ENCODE measurements around the gene RANBP3. TPM values are rescaled to one million over a fixed set of nuclear protein-coding genes. Genes with fewer than 3 reads are reported as not detected.
"Not testable (repeated sequence)": the region's sequence is repeated elsewhere in the genome, so short reads cannot be mapped to it uniquely, and the experiment has no call there.

RANBP3 gene, protein sequence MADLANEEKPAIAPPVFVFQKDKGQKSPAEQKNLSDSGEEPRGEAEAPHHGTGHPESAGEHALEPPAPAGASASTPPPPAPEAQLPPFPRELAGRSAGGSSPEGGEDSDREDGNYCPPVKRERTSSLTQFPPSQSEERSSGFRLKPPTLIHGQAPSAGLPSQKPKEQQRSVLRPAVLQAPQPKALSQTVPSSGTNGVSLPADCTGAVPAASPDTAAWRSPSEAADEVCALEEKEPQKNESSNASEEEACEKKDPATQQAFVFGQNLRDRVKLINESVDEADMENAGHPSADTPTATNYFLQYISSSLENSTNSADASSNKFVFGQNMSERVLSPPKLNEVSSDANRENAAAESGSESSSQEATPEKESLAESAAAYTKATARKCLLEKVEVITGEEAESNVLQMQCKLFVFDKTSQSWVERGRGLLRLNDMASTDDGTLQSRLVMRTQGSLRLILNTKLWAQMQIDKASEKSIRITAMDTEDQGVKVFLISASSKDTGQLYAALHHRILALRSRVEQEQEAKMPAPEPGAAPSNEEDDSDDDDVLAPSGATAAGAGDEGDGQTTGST
- 100 to 1,000 TPM in 1 of 2 donors, 10 to 100 TPM in 1; 81.4 to 112 TPM for total RNA-seq

DNA sequence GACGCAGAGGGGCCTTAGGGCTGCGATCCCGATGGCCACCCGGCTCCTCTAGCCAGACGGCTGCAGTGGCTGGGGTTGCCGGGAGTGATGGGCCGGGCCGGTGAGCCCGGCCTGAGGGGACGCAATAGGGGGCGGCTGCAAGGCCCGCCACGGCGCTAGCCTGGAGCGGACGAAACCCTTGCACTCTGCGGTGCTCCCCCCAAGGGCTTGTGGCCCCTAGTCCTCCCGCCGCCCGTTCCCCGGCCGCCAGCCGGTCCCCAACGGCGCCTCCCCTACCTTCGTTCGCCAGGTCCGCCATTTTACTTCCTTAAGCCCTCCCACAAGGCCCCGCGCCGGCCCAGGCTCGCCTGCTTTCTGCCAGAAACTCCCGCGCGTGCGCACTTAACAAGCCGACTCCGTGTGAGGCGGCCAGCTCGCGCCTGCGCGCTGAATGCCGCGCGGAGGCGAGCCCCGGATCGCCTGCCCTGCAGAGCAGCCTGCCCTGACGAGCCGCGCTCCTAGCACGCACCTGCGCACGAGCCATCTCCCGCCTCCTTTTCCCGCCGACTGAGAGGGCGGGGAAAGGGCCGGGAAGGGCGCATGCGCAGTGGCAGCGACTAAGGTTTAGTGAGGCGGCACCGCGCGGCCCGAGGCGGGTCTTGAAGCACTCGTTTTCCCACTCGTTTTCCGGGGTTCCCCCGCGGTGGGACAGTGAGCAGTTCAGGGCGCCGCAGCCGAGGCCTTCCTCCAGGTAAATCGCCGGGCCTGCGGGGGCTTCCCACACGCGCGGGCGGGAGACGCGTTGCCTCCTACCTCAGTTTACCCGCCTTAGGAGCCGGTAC is at the start of gene RANBP3:
Gene RANBP3, minus strand, starts transcription at position 356 of the 821 bp plus-strand sequence. Its CDS starts 58 bp downstream, at position 298.
- H3K9me3 Mint-ChIP-seq = no peaks in the 10 kb centered on the region
- peak; percentile 94 for ATAC-seq (replicated peaks)
- H3K27me3 Mint-ChIP-seq = no peaks in the 10 kb centered on the region
- peak within 1 kb of the TSS; percentile 97 for H3K27ac Mint-ChIP-seq
- H3K36me3 Mint-ChIP-seq (ENCODE audit: low read depth) = peaks cover 60% of the 10 kb centered on the region
- peak within 1 kb of the TSS; percentile 96 for H3K4me3 Mint-ChIP-seq
- H3K4me1 Mint-ChIP-seq = peaks cover 36% of the 10 kb centered on the region

DNA sequence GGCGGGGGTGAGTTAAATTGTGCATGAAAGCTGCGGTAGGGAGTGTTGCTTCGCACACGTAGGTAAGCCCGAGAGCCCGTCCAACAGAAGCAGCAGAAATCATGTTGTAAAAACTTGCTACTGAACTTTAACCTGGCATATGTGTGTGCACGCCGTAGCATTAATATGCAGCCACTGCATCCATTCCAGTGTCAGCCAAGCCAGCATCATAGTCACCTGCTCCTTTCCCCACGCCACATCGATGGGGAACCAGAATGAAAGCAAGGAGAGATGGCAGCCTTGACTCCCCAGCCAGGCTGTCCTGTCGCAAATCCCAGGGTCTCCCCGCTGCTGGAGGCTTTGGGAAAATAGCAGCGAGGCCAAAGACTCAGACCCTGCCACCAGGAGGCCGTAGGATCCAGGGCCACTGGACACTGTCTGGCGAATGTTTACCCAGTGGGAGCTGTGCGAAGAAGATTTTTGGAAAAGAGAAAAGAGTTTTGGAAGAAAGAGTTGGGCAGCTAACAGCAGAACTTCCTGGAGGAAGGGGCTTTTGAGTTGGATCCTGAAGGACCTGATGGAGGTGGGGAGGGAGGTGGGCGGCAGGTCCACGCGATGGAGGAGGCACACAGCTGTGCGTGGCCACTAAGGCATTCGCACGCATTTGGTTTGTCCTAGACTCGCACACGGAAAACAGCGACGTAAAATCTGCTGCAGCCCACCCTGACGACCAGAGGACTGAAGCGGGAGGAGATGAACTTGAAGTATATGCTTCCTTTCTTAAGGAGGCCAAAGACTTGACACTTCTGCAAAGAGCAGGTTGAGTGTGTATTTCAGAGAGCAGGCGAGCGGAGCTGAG is 48.7 kb upstream of the RANBP3 start:
- no peak overlapping the region for H3K27ac Mint-ChIP-seq
- H3K9me3 Mint-ChIP-seq = no peaks in the 10 kb centered on the region
- no peaks in the 10 kb centered on the region for H3K27me3 Mint-ChIP-seq
- peaks cover 9% of the 10 kb centered on the region for H3K4me1 Mint-ChIP-seq
- H3K36me3 Mint-ChIP-seq (ENCODE audit: low read depth) = peaks cover 18% of the 10 kb centered on the region
- ATAC-seq (replicated peaks) = no peak
- H3K4me3 Mint-ChIP-seq = no peak overlapping the region

DNA sequence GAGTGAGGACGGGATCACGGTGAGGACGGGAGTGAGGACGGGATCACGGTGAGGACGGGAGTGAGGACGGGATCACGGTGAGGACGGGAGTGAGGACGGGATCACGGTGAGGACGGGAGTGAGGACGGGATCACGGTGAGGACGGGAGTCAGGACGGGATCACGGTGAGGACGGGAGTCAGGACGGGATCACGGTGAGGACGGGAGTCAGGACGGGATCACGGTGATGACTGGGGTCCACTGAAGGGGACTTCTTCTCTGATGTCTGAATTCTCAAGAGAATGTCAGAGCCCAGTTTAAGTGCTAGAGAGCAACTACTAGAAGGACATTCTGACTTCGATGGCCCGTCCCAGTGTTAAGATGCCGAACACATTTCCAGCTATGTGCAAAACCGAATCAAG is 46.8 kb upstream of the RANBP3 start:
- not testable (repeated sequence) for H3K4me1 Mint-ChIP-seq; H3K27me3 Mint-ChIP-seq; H3K27ac Mint-ChIP-seq; H3K9me3 Mint-ChIP-seq; H3K4me3 Mint-ChIP-seq; ATAC-seq (replicated peaks)
- peaks cover 18% of the 10 kb centered on the region for H3K36me3 Mint-ChIP-seq (ENCODE audit: low read depth)

DNA sequence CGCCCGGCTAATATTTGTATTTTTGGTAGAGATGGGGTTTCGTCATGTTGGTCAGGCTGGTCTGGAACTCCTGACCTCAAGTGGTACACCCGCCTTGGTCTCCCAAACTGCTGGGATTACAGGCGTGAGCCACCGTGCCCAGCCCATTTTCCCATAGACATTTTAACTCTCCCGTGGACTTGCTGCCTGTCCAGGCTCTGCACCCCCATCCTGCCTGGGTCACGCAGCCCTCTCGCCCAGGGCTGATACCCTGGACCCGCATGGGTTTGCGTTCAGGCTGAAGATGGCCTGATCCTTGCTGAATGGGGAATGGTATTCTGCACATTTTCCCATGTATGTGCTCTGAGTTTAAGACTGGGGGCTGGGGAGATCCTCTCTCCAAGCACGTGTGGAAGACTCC is 46.0 kb upstream of the RANBP3 start:
- H3K36me3 Mint-ChIP-seq (ENCODE audit: low read depth) = peaks cover 15% of the 10 kb centered on the region
- no peaks in the 10 kb centered on the region for H3K9me3 Mint-ChIP-seq
- H3K27ac Mint-ChIP-seq = peak overlapping the region; percentile 39
- no peak overlapping the region for H3K4me3 Mint-ChIP-seq
- ATAC-seq (replicated peaks) = no peak
- no peaks in the 10 kb centered on the region for H3K27me3 Mint-ChIP-seq
- H3K4me1 Mint-ChIP-seq = peaks cover 5% of the 10 kb centered on the region

DNA sequence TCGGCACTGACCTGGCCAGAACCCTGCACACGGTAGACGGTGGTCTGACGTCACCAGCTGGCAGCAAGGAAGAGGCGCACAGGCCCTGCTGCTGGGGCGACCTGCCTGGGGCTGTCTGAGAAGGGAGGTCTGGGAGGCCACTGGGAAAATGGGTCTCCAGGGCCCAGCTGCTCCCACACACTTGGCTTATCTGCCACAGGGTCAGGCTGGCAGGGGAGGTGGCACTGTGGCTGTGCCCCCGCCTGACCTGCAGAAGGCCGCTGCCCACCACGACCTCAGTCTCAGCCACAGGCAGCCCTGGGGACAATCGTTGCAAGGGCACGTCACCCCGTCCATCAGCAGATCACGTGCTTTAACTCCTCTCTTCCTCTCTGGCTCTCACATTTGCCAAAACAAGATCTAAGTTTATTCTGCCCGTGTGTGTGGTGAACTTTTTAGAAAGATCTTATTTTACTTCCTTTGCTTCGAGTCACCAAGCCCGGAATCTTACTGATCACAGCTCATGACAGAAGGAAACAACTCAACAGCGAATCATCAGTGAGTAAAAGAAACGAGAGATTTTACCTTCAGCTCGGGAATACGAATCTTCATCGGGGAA is 45.2 kb upstream of the RANBP3 start:
- H3K9me3 Mint-ChIP-seq = no peaks in the 10 kb centered on the region
- ATAC-seq (replicated peaks) = no peak
- no peaks in the 10 kb centered on the region for H3K27me3 Mint-ChIP-seq
- no peak overlapping the region for H3K4me3 Mint-ChIP-seq
- no peak overlapping the region for H3K27ac Mint-ChIP-seq
- peaks cover 5% of the 10 kb centered on the region for H3K4me1 Mint-ChIP-seq
- peaks cover 8% of the 10 kb centered on the region for H3K36me3 Mint-ChIP-seq (ENCODE audit: low read depth)

DNA sequence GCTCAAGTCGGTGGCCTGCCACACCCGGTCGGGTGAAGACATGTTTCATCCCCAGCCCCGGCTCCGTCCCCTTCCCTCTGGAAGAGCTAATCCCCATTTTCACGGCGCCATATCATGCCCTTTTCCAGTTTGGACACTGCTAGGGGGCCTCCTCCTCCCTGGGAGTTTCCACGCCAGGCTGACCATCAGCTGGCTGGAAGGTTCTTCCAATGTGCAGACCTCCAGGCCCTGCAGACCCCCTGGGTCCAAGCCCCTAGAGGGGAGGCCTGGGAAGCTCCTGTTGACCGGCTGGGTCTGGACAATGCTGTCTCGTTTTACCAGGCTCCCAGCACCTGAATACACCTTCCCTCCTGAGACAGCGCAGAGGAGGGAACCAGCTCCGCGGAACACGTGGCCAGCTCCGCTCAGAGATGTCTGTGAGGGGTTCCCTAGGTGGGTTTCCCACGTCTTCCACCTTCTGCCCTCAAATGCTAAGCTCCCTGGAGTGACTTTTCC is 44.7 kb upstream of the RANBP3 start:
- Mint-ChIP-seq H3K27ac (no peak overlapping the region), H3K36me3 (ENCODE audit: low read depth) (peaks cover 7% of the 10 kb centered on the region), H3K27me3 (no peaks in the 10 kb centered on the region), H3K4me1 (peaks cover 5% of the 10 kb centered on the region), H3K9me3 (no peaks in the 10 kb centered on the region), H3K4me3 (no peak overlapping the region)
- no peak for ATAC-seq (replicated peaks)

DNA sequence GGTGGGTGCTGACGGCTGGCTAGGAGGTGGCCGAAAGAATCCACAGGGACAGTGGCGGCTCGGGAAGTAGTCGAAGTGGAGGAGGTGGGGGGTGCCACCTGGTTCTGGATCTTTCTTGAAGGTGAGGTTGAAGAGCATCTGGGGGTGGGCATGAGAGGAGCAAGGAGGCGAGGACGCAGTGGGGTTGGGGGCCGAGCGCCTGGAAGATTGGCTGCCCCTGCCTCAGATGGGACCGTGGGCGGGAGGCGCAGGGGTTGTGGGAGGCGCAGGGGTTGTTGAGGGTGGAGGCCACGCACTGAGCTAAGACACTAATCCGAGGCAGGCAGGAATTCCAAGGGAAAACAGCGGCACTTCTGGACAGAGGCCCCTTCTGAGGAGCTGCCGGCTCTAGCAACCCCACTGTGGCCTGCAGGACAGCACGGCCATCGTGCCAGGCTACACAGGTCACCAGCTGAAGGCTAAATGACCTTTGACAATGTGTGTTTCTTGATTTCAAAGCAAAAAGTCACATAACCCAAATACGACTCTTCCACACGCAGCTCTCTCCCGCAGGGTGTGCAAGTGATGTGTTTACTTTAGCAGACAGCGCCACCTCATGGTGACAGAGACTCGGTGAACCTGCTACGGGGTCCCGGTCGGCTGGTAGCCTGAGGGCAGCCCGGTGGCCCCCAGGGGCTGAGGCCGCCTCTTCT is 44.1 kb upstream of the RANBP3 start:
- Mint-ChIP-seq H3K27ac (no peak overlapping the region), H3K9me3 (no peaks in the 10 kb centered on the region), H3K27me3 (no peaks in the 10 kb centered on the region)

DNA sequence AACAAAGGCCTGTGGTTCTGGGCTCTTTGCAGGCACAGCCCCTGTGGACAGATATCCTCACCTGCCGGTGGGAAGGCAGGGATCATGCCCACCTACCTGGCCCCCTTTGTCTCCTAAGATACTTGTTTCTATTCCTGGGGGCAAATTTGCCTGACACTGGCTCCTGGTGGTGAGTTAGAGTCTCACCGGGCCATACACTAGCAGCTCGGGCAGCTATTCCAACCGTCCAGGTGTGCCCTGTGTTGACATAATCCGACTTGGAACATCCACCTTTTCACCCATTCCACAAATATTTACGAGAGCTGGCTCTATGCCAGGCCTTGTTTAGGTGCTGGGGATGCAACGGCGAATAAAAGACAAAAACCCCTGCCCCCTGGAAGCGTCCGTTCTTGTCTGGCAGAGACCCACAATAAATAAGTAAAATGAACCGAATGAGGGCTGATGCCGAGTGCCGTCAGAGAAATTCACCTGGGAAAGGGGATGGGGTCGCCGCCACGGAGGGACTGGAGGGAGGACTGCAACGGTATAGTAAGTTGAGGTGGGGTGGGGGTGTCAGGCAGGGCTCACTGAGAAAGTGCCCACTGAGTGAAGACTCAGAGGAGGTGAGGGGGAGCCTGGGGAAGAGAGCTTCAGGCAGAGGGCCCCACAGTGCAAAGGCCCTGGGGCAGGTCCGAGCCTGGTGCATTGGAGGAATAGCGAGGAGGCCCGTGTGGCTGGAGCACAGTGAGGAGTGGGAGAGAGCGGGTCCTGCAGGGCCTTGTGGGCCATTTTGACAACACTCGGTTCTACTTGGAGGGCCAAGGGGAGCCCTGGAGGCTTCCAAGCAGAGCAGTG is 43.2 kb upstream of the RANBP3 start:
- H3K27me3 Mint-ChIP-seq = no peaks in the 10 kb centered on the region
- H3K36me3 Mint-ChIP-seq (ENCODE audit: low read depth) = peaks cover 2% of the 10 kb centered on the region
- no peak overlapping the region for H3K27ac Mint-ChIP-seq
- no peak for ATAC-seq (replicated peaks)
- no peaks in the 10 kb centered on the region for H3K9me3 Mint-ChIP-seq
- no peak overlapping the region for H3K4me3 Mint-ChIP-seq
- peaks cover 5% of the 10 kb centered on the region for H3K4me1 Mint-ChIP-seq

More for the DNA sequence above, 44.1 kb upstream of the RANBP3 start:
- Mint-ChIP-seq H3K4me3 (no peak overlapping the region), H3K4me1 (peaks cover 5% of the 10 kb centered on the region), H3K36me3 (ENCODE audit: low read depth) (peaks cover 7% of the 10 kb centered on the region)
- ATAC-seq (replicated peaks) = peak; percentile 94

DNA sequence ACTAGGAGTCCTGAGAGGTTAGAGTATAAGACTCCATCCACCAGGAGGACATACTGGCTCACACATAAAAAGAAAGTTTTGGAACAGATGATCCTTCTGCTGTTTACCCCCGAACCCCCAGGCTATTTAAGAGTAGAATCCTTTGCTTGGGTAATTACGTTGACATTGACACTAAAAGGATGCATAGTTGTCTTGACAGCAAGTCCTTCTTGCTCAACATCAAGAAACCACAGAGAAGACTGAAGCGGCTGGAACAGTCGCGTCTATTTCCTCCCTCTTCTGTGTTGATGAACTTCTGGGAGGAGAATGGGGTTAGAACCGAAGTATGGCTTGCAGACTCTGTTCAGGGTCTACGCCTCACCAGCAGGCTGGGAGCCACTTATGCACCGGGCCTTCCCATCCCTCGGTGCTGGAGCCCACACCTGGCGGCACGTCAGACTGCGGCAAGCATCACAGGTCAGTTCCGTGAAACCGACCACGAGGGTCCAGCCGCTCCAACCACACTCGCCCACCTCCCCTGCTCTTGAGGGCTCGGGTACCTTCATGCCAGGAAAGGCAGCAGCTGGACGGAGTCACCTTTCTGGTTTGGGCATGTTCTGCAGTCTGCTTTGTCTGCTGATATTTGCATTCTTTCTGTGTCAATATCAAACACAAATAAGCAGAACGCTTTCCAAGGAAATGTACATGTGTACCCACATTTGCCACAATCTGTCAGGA is 42.4 kb upstream of the RANBP3 start:
- H3K4me1 Mint-ChIP-seq = peaks cover 5% of the 10 kb centered on the region
- H3K4me3 Mint-ChIP-seq = no peak overlapping the region
- no peak for ATAC-seq (replicated peaks)
- no peaks in the 10 kb centered on the region for H3K36me3 Mint-ChIP-seq (ENCODE audit: low read depth)
- H3K27ac Mint-ChIP-seq = no peak overlapping the region
- no peaks in the 10 kb centered on the region for H3K27me3 Mint-ChIP-seq
- H3K9me3 Mint-ChIP-seq = no peaks in the 10 kb centered on the region

DNA sequence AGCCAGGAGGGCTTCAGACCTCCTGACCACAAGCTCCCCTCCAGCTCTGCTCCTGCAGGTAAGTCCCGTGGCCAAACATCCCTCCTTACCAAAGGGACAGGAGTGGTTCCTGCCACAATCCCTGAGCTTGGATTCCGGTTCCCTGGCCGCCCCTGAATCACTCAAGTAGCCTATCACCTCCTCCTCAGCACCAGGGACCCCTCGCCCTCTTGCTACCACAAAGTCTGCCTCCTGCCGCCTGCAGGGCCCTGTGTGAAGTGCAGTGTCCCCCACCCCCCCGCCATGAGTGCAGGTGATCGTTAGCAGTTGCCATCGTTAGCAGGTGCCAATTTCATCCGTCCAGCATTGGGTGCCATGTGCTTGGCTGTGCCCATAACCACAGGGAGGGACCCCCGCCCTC is 40.8 kb upstream of the RANBP3 start:
- ATAC-seq (replicated peaks) = no peak
- Mint-ChIP-seq H3K4me1 (peaks cover 5% of the 10 kb centered on the region), H3K27me3 (no peaks in the 10 kb centered on the region), H3K9me3 (no peaks in the 10 kb centered on the region), H3K36me3 (ENCODE audit: low read depth) (no peaks in the 10 kb centered on the region), H3K27ac (no peak overlapping the region), H3K4me3 (no peak overlapping the region)

DNA sequence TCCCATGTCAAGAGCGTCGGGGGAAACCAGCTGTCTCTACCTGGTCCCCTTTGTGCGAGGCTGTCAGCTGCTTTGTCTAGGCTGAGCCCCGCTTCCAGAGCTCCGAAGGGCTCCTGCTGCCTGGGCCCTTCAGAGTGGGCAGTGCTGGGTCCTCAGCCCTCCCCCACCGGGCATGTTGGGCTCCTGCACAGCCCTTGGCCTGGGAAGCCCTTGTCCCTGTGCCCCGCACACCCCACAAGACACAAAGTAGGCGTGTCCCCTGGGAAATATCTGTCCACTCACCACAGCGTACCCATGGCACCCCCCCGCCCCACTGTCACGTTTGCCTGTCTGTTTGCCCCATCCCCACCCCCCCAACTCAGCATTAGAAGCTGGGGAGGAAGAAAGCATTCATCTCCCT is 39.6 kb upstream of the RANBP3 start:
- Mint-ChIP-seq H3K9me3 (no peaks in the 10 kb centered on the region), H3K27me3 (no peaks in the 10 kb centered on the region)

More for the DNA sequence above, 39.6 kb upstream of the RANBP3 start:
- Mint-ChIP-seq H3K4me3 (no peak overlapping the region), H3K27ac (no peak overlapping the region), H3K4me1 (peaks cover 5% of the 10 kb centered on the region), H3K36me3 (ENCODE audit: low read depth) (no peaks in the 10 kb centered on the region)
- no peak for ATAC-seq (replicated peaks)
